Measurements from ENCODE around the gene ALG2. TPM values are rescaled to one million over a fixed set of nuclear protein-coding genes. Genes with fewer than 3 reads are reported as not detected.

Gene ALG2, protein sequence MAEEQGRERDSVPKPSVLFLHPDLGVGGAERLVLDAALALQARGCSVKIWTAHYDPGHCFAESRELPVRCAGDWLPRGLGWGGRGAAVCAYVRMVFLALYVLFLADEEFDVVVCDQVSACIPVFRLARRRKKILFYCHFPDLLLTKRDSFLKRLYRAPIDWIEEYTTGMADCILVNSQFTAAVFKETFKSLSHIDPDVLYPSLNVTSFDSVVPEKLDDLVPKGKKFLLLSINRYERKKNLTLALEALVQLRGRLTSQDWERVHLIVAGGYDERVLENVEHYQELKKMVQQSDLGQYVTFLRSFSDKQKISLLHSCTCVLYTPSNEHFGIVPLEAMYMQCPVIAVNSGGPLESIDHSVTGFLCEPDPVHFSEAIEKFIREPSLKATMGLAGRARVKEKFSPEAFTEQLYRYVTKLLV
- total RNA-seq (2022; extraction: Qiagen RNA extraction; ENCODE audit: low read depth): 40.7 to 50.8 TPM (median 47.4 TPM) in 5 replicates

DNA sequence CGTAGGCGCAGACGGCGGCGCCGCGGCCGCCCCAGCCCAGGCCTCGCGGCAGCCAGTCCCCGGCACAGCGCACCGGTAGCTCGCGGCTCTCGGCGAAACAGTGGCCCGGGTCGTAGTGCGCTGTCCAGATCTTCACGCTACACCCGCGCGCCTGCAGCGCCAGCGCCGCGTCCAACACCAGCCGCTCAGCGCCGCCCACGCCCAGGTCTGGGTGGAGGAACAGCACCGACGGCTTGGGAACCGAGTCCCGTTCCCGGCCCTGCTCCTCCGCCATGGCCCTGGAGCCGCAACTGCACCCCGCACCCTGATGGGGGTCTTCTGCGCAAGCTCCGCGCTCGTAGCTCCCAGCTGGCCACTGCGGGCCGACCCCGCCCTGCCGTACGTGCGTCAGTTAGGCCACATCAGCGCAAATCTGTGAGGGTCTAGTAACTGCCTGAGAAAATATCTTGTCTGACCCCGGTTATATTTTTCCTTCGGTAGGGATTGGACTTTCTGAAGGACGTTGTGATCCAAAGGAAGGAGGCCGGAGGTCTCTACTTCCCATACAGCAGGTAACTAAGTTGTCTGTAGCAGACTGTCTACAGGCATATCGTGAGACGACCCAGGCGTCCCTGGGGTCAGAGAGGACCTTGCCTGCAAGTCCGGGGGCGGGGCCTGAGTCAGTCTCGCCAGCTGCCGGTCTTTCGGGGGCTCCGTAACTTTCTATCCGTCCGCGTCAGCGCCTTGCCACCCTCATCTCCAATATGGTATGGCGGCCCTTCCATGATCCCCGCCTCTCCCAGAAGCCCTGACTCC lies at the start of gene ALG2, which contains the start of gene SEC61B:
Gene ALG2 (minus strand): TSS at position 322 of the 795 bp plus-strand sequence. CDS start 48 bp downstream, at position 274.
Gene SEC61B (plus strand): TSS at position 662 of the 795 bp plus-strand sequence. CDS start 82 bp downstream, at position 744.

Other genes with a start within 250 kb of the ALG2 start
- gene TGFBR1, start 116.8 kb downstream of the ALG2 start, total RNA-seq (2022; extraction: Qiagen RNA extraction; ENCODE audit: low read depth): 32.4 to 91.4 TPM (median 76.9 TPM) in 5 replicates
- gene SEC61B, start 340 bp upstream of the ALG2 start, total RNA-seq (2022; extraction: Qiagen RNA extraction; ENCODE audit: low read depth): 243 to 333 TPM (median 303 TPM) in 5 replicates

Measured in A549 treated with ZK216348 at 1 μM for 4 hours (cell line).